ENCODE measurements around the gene TRABD2B.

DNA sequence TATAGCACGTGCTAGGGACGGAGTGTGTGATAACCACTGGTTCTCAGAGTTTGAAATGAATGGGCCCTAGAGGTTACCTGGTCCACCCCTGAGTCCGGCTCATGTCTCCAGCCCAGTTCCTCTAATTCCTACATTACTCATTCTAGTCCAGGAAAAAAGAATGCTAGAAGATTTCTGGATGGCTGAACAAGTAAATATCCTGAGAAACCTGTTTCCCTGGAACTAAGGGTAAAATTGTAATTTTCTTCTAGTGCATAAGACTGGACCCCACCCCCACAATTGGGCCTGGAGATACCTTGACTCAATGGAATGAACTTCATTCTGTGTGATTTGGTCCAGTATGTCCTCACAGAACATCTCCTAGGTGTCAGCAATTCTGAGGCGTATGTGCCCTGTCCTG lies 208.4 kb downstream of the TRABD2B start:
- TF ChIP-seq, protein P1, sequence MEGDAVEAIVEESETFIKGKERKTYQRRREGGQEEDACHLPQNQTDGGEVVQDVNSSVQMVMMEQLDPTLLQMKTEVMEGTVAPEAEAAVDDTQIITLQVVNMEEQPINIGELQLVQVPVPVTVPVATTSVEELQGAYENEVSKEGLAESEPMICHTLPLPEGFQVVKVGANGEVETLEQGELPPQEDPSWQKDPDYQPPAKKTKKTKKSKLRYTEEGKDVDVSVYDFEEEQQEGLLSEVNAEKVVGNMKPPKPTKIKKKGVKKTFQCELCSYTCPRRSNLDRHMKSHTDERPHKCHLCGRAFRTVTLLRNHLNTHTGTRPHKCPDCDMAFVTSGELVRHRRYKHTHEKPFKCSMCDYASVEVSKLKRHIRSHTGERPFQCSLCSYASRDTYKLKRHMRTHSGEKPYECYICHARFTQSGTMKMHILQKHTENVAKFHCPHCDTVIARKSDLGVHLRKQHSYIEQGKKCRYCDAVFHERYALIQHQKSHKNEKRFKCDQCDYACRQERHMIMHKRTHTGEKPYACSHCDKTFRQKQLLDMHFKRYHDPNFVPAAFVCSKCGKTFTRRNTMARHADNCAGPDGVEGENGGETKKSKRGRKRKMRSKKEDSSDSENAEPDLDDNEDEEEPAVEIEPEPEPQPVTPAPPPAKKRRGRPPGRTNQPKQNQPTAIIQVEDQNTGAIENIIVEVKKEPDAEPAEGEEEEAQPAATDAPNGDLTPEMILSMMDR (IDR thresholded peaks at IDR 0.05) = no peak
- TF ChIP-seq POLR2A (IDR thresholded peaks at IDR 0.05) (no peak), EP300 (IDR thresholded peaks at IDR 0.05) (no peak), POLR2AphosphoS5 (IDR thresholded peaks at IDR 0.05) (no peak)

All from upper lobe of left lung (tissue), 4 donors.